GM06990 (cell line): ENCODE data around the gene TPO.
"Not testable (repeated sequence)": the region's sequence is repeated elsewhere in the genome, so short reads cannot be mapped to it uniquely, and the experiment has no call there.

Experiments used
- DNase-seq: peaks from one replicate; pipeline ENCODE4 v3.0.0-alpha.2; 2011; ENCODE audit not compliant: insufficient read length; ENCODE audit errors: extremely low read depth
- H3K27me3 ChIP-seq: replicated peaks from 2 replicates; pipeline ENCODE4 v1.6.0; 2011; ENCODE audit warnings: low read length; ENCODE audit not compliant: control insufficient read depth, insufficient read depth
- H3K36me3 ChIP-seq: 2 replicates; pipeline ENCODE4 v1.5.1; 2011; ENCODE audit warnings: low read length; ENCODE audit not compliant: control insufficient read depth, insufficient read depth
- H3K4me3 ChIP-seq: replicated peaks from 2 replicates; pipeline ENCODE4 v1.5.1; 2011; ENCODE audit warnings: low read depth, mild to moderate bottlenecking, control low read depth, low read length
- CTCF ChIP-seq: IDR thresholded peaks from 2 replicates; pipeline ENCODE4 v1.5.1; 2011; ENCODE audit warnings: low read length, control low read depth, mild to moderate bottlenecking, inconsistent platforms; ENCODE audit not compliant: insufficient read depth, poor library complexity, severe bottlenecking

TPO gene

DNA sequence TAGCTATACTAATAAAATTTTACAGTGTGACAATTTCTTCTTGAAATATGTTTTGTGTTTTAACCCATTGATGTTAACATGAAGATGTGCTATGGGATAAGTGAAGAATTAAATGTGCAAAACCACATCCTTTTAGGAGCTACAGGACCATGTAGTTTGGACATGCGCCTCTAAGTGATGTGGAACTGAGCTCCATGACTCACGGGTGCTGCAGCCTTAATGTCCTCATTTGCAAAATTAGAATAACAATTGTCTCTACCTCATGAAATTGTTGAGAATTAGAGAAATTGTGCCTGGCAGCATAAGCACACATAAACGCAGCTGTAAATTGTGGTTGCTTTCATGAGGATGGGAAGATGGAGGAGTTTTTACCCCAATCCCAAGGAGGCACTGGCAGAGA, 31.6 kb upstream of the TPO start:
- TF ChIP-seq CTCF, result no peak
- Histone ChIP-seq H3K27me3 (no peaks in the 10 kb centered on the region), H3K4me3 (no peak overlapping the region), H3K36me3 (no peaks in the 10 kb centered on the region)
- no peak for DNase-seq

- not testable (repeated sequence) for H3K36me3 ChIP-seq, H3K4me3 ChIP-seq, H3K27me3 ChIP-seq, DNase-seq
These were observed 25.1 kb upstream of the TPO start for GRCh38 chr2:1387954-1388725.

DNA sequence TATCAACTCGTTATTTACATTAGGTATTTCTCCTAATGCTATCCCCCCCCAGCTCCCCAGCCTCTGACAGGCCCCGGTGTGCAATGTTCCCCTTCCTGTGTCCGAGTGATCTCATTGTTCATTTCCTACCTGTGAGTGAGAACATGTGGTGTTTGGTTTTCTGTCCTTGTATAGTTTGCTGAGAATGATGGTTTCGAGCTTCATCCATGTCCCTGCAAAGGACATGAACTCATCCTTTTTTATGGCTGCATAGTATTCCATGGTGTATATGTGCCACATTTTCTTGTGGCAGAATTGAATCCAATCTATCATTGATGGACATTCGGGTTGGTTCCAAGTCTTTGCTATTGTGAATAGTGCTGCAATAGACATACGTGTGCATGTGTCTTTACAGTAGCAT, 23.1 kb upstream of the TPO start:
- not testable (repeated sequence) for H3K27me3 ChIP-seq, H3K36me3 ChIP-seq, DNase-seq, H3K4me3 ChIP-seq

DNA sequence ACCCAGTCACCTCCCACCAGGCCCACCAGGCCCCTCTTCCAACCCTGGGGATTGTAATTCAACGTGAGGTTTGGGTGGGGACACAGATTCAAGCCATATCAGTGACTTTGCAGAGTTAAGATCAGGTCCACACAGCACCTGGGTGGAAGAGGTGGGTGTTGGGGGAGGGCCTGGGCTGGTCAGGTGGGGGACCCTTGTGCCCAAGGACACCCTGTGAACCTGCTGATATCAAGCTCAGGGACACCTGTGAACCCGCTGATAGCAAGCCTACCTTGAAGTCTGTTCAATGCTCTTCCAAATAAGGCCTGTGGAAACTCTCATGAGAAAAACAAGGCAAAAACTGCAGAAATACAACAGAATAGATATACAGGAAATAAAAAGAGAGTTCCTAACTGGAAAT, 19.9 kb upstream of the TPO start:
- no peaks in the 10 kb centered on the region for H3K27me3 ChIP-seq
- H3K36me3 ChIP-seq, result no peaks in the 10 kb centered on the region
- no peak for DNase-seq
- H3K4me3 ChIP-seq, result no peak overlapping the region
- TF ChIP-seq CTCF, result no peak

DNA sequence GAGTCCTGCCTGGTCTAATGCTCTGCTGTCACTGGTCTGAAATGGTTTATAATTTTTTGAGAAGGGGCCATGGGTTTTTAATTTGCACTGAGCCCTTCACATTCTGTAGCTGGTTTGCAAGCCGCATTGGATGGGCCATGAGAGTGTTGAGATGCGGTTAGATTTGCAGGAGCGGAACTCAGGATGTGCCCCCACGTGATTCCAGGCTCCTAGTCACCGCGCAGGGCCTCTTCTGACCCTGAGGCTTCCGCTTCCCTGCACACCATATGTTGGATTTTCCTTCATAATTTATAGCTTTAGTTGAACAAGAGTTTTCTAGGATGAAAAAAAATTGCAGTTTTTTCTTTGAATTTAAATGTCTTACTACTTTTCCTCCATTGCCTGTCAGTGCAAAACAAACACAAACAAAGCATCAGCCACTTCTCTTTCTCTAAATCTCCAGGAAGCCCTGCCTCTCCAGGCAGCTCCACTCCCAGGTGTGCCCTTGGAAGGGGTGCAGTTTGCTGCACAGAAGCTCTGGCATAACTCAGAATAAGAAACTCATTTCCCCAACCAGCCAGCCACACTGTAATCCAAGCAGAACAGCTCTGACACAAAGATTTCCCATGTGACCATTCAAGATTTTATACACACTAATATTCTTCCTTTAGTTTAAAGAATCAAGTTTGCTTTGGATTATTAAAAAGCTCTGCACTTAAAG, 18.4 kb upstream of the TPO start:
- no peaks in the 10 kb centered on the region for H3K36me3 ChIP-seq
- no peaks in the 10 kb centered on the region for H3K27me3 ChIP-seq
- no peak for DNase-seq
- no peak overlapping the region for H3K4me3 ChIP-seq
- TF ChIP-seq CTCF, result no peak

- no peak for TF ChIP-seq CTCF
- Histone ChIP-seq H3K27me3 (no peaks in the 10 kb centered on the region), H3K36me3 (no peaks in the 10 kb centered on the region), H3K4me3 (no peak overlapping the region)
- no peak for DNase-seq
These were observed 15.9 kb upstream of the TPO start for GRCh38 chr2:1397350-1397749.
